ENCODE data around the gene ZBTB16.

The ZBTB16 gene

DNA sequence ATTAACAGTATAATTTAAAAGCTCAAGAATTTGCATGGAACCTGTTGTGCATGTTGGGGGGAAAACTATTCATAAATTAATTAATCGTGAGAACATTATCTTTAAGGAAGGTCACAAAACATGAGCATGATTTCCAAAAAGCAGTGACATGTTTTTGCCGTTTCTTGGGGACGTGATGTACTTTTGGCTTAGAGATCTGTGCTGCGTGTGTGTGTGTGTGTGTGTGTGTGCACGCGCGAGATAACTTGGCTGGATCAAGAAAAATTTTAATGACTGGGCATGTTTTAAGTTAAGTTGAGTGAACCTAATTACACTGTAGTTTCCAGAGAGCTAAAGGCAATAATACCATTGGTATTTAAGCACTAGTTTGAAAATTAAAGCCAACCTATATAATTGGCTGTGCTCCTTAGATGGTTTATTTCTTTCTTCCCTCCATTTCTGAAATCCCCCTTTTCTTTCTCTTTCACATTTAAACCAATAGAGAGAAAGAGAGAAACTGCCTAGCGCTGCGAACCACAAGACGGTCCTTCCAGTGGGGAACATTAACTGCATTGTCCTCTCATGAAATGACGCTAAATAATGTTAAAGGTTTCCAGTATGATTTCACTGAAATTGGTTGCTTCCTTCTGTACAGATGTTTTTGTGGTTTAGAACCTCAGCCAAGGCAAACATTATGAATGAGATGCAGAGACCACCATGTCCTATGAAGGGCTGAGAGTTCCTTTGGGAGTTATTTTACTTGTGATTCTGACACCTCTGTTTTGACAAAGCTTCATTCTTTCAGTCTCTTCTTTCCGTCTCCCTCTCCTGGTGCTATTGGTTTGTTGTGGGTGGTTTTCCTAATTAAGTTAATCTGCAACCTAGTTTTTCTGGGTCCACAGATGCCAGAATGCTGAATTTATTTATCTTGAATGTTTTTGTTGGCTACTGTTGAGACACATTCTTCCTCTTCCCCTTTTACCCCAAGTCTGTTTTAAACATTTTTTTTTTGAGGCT lies 51.7 kb downstream of the ZBTB16 start:
- DNase-seq: no peak

DNA sequence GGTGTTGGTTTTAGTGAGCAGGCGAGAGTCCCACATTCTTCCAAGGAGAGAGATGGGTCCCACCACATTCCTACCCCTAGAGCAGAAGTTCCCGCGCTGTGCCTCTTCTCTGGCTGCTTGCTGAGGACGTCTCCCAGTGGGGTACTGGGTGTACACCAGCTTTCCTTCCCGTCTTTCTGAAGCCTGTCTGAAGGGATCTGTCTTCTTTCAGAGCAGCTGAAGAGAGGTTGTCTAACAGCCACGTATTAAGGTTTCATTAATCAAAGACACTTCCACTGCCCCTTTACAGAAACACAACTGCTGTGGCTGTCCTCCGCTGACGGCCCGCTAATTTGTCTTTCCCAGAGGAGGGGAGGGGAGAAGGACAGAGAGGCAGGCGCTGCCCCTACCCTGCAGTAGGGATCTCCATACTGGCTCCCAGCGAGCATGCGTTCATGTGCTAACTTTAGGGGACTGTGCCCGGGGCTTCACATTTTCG lies 56.0 kb downstream of the ZBTB16 start:
- DNase-seq: no peak

DNA sequence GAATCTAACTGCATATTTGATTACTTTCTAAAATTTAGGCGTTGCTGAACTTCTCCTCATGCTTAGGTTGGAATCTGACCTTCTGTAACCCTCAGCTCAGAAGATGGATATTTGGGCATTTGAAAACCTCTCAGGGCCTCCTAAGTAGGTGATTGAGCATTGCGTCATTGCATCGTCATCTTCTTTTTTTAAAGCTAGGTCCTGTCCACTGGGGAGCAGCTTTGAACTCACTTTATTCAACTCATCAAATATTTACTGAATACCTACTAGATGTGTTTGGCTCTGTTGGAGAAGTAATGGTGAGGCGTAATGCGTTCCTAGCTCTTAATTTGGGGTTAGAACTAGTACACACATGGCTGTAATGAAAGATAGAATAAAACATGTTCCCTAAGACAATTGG lies 56.8 kb downstream of the ZBTB16 start:
- no peak for DNase-seq

DNA sequence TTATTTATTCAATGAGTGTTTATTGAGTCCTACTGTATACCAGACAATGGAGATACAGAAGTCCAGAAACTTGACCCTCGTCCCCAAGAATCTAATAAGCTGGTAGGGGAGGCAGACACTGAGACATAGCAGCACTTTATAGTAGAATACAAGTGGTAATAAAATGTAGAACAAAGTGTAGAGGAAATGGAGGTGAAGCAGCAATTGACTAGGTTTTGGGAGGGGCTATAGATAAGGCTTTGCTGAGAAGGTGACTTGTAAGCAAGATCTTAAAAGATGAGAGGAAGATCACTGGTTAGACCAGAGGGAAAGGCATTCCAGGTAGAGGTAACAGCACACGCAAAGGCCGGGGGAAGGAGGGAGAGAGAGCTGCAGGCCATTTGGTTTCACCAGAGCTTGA lies 57.3 kb downstream of the ZBTB16 start:
- no peak for DNase-seq

DNA sequence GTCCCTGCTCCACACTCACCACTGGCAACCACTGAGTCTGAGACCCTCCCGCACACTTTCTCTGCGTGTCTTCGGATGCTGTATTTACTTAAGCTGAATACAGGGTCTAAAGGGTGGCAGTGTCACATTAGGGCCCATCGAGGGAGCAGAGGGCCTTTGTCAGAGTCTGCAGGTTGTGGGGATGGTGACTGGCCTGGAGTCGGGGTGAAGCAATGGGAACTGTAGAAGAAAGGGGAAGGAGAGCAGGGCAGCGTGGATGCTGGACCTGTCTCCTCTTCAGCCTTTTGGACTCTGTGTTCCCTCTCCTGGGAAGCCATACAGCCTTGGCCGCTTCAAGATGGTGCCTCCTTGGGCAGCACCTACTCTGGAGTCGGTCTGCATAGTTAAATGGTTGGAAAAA lies 61.1 kb downstream of the ZBTB16 start:
- no peak for DNase-seq

DNA sequence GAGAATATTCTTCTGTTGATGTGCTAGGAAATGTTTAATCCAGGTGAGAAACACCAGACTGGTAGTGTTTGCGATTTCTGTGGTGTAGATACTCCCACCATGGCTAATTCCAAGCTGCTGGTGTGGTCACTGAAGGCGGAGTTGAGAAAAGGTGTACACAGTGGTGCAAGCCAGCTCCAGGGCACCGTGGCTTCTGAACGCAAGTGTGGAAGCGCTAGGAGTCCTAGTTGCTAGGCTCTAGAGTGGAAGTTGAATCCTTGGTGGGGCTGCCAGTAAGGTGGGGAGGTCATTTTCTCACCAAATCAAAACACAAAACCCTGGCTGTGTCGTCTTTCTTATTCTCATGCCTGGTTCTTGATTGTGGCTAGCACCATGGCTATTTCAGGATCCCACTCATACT lies 61.6 kb downstream of the ZBTB16 start:
- no peak for DNase-seq

DNA sequence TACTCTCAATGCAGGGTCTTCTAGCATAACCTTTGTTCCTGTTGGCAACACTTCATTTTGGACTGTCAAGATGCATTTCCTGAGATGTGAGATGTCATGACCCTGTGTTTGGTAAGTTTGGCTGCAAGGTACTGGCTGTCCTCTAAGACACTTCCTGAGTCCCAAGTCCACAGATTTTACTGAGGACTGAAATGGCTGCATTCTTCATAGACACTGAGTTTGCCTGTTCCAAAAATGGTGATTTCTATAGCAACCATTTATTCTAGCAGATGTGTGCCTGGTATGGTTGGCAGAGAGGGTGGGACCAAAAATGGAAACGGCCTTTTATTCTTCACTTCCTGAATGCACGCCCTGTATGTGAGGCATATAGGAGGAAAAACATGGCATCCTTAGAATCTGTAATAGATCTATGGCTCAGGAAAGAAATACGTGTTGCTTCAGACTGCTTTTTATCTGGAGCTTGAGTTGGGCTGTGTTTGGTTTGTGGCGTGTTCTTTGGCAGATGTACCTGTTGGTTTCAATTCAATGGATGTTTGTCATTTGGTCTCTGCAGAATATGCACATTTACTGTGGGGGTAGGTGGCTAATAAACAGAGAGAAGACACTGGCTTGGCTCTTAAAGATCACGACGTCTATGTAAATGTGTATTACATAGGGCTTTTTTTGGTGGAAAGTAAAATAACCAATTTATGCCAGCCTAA lies 62.4 kb downstream of the ZBTB16 start:
- DNase-seq: no peak

DNA sequence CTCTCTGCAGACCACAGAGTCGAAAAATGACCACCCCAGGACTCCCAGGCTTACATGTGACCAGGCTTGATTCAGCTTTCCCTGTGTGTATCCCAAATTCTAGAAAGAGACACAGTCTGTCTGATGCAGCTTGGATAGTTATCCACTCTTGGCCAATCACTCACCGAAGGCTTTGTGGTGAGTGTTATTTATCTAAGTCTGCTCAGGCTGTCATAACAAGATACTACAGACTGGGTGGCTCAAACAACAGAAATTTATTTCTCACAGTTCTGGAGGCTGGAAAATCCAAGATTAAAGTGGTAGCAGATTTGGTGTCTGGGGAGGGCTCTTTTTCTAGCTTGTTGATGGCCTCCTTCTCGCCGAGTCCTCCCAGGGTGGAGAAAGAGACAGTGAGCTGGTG lies 63.2 kb downstream of the ZBTB16 start:
- DNase-seq: no peak

DNA sequence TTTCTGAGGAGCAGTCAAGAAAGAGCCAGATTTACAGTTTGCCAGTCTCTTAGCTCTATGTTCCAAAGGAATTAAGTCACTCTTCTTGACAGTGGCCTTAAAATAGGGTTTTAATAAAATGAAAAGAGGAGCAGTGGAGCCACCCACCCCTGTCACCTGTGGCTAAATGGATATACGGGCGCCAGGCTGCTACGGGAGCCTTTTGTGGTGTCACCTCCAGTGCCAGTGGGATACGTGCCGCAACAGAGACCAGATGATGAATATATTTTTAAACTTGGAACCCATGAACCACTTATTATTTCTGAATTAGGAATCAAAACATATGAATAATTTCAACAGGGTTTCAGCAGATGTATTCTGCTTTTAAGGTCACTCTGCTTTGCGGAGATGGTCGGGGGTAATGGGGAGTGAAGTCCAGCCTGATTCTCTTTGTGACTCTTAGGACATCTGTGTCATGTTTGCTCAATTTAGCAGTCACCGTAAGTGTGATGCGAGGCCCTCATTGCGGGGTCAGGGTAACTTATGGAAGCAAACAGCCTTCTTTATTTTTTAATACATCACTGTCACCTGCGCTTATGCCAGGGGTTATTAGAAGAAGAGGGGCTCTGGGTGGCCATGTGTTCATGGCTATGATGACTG lies 64.3 kb downstream of the ZBTB16 start:
- no peak for DNase-seq

DNA sequence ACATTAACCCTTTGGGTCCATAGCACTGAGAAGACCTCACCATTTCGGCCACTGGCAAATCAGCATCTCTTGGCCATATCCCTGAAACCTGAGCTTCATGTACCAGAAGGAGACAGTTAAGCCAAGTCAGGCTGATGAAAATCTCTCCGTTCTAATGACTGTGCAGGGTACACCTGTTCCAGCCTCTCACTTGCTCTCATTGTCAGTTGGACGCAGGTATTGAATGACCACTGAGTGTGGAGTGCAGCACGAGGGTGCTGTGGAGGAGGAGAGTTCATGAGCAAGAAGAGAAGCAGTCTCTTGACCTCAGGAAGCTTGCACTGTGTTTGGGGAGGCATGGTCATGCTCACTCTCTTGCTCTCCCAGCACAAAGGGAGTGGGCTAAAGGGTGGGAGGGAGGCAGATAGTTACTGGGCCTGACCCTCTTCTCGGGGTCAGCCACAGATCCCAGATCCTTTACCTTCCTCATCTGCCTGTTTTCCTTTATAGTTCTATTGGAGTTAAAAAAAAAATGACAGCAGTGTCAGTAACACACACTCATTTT lies 65.2 kb downstream of the ZBTB16 start:
- no peak for DNase-seq

DNA sequence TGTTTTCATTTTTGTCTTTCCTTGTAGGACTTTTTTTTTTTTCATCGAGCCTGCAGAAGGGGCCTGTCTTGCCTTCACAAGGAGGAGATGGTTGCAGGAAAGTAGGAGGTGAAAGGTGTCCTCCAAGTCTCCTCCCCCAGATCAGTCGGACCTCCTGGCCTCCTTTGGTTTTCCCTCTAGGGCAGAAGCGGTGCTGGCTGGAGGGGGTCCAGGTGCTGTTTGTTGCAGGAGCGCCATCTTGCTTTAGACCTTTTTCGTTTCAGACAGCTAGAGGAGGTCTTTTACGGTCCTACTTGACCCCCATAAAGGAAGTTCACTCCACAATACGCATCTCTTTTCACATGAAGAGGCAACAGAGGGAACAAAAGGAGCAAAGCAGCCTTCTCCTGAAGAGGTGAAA lies 66.0 kb downstream of the ZBTB16 start:
- DNase-seq: no peak

DNA sequence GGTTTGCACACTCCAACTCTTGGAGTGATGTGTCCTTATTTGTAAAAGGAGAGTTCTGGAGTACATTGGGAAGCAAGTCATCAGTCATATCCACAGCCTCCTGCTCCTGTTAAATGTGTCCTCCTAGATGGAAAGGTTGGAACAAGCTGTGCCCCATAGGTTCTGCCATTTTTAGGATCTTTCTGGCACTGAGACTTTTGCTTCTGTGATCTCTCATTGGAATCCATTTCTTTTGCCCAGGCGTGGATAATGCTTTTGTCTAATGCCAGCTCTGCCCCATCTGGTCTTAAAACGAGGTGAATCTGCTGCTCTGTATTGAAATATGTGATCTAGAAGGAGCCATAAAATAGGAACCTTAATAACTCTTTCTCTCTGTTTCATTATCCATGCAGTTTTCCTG lies 66.4 kb downstream of the ZBTB16 start:
- DNase-seq: no peak

DNA sequence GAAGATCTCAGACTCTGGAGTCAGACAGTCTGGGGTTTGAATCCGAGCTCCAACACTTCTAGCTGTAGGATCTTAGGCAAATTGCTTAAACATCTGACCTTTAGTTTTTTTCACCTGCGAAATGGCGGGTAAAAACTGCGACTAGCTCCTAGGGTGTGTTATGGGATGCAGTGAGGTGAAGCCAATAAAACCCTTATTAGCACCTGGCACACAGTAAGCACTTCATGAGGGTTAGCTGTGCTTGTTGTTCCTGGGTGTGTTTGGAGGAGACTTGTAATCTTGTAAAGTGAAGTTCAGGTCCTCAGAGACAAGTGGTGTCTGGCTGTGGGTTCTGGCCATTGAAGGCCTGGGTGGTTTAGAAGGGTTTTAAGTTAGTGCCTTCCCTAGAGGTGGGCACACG lies 68.9 kb downstream of the ZBTB16 start:
- DNase-seq: no peak

DNA sequence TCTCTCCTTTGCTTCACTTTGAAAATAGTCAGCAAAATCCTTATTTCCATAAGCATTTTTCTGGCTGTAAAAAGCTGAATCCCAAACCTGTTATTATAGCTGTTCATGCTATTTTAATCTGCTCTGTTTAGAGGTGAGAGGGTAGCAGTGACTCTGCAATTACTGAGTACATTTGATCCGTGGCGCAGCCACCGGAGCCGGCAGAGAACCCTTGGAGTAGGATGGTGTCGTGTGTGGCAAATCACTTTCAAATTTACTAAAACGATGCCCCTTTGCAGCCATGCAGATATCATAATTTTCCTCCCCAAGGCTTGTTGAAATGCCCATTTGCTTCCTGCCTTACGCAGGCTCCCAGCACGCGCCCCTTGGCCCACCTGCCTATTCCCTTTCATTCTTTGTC lies 69.6 kb downstream of the ZBTB16 start:
- no peak for DNase-seq

DNA sequence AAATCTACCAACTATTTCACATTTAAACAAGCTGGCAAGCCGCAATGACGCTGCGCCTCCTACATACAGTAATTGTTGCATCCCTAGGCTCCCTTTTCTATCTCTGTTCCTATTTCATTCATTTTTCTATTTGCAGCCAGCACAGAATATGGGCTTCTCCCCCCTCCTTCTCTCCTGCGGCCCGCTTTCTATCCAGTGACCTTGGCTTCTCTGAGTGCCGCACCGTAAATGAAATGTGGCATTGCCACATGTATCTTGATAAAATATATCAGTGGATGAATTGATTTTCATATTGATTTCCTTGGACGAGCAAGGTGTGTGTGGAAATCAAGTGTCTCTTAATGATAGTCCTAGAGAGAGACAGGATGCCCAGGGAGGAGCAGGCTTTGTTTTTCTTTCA lies 70.2 kb downstream of the ZBTB16 start:
- DNase-seq: no peak

DNA sequence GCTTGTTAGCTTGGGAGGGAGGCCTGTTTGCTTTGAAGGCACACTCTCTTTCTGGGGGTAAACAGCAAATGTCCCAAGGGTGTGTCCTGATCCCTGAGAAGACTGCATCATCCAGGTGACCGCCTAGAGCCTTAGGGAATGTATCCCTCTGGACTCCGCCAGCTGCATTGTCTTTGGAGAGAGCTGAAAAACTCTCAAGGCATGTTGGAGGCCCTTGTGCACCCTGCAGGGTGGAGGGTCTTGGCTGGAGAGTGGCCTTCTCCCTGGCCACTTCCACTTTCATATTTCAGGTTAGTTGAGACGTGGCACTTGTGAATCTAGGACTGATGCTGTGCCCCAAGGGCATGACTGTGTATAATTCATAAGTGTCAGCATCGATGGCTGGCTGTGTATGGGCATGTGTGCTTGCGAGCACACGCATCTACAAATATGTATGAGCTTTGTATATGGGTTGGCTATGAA lies 70.6 kb downstream of the ZBTB16 start:
- DNase-seq: no peak

DNA sequence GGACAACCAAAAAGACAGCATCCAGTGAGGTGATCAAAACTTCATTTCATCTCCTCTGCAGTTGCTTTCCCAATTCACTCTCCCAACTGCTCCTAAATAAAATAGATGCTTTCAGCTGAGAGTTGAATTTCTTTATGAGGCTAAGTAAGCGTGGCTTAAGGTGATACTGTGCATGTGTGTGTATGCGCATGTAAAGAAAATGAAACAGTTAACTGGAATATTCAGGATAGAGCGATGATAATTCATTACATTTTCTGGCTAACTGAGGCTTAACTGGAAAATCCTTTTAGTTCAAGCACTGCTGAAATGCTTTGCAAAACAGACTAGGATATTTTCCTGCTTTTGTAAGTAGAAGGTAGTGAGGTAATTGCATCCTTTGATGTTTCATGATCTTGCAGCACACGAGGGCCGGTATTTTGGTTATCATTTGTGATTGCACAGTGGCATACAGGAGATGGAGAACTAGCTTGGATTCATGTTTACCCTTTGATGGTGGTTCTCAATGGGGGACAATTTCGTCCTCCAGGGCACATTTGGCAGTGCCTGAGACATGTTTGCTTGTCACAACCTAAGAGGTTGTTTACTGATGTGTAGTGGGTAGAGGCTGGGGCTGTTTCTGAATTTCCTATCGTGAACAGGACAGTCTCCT lies 71.2 kb downstream of the ZBTB16 start:
- DNase-seq: no peak

DNA sequence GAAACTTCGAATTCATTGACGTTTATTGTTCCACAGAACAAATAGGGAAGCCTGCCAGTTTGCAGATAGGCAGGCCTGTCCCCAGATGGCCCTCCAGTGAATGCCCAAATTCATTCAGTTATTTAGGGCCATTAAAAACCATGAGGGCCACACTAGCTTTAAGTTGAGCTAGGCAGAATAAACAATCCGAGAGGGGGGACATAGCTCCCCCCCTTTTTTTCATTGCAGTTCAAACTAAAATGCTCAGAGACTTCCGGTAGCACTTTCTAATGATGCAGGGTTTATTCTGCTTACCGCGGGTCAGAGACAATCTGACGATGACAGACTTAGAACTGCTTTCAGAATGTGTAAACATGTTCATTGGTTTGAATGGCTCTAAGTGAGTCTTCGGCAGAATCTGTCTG lies 72.0 kb downstream of the ZBTB16 start:
- no peak for DNase-seq

DNA sequence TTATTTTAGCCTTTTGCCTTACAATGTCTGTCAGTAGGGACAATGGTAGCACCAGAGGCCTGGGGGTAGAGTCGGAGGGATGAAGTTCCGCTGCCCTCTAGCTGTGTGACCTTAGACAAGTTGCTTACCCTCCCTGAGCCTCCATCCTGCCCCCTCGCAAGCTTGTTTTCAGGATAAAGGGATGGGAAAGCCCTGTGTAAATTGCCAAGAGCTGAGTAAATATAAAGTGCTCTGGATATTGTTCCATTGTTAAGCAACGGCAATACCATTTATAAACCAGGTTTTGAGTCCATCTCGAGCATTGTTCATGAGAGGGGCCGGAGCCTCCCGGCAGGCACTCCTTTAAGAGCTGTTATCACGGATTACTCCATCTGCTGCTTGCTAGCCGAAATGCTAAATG lies 72.9 kb downstream of the ZBTB16 start:
- DNase-seq: no peak

DNA sequence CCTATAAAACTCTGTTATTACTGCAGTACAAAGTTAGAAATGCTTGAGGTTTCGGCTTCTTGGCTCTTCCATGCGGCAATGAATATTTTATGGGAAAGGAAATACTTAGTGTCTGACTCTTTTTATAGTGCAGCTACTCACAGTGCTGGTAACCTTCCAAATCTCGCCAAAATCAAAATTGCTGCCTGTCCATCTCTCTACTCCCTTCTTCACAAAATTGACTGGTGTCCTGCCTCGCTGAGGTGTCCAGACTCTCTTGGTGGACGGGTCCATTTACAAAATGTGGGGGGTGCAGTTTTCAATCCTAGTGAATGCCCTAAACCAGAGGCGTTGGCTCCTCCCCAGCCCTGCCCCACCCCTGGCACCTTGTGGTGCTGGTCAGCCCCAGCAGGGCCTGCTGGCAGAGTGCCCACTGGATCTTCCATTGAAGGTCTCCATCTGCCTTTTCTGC lies 73.5 kb downstream of the ZBTB16 start:
- no peak for DNase-seq

DNA sequence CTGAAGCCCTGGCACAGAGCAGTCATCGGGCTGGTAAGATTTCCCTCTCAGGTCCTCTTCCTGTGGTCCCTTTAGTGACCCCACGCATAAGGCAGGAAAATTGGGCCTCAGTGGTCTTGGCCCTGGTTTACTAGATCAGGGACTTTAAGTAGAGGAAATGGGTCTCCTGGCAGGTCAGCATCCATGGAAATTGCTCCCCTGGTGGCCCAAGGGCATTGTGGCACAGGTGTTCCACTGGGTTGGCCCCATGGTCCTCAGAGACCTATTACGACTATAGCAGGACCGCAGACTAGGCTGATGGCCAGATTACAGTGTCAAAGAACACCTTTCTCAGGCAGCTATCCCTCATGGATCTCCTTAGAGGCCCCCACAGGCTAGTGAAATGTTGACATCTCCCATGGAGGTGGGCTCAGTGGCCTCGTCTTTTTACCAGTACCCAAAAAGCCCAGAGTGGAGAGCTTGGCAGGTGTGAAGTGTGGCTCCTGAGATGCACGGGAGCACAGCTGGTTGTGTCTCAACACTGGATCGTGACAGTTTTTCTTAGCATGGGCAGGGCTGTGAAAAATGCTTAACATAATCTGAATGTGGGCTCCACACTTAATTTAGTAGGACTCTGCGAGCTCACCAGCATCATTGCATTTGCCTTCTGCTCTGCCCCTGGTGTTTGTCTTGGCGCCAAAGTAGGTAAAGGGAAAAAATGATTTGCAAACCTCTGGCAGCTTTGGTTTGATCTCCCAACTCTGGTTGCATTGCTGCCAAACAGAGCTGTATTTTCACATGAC lies 74.2 kb downstream of the ZBTB16 start:
- no peak for DNase-seq

DNA sequence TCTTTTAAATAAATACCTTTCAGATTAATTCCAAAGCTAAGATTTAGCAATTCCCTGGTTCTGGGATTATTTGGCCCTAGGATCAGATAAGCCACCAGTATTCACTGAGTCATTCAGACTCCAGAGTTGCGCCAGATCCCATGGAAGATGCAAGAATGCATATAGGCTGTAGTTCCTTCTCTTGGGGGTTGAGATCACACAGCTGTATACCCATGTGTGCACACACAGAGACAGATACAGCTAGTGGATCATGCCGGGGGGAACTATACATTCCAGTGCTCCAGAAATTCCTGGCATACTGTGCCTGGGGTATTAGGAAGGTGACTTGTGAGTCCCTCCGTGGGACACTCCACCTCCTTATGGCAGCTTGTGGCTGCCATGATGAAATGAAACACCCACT lies 75.4 kb downstream of the ZBTB16 start:
- DNase-seq: no peak
